ENCODE measurements around the gene FCN1.

DNA sequence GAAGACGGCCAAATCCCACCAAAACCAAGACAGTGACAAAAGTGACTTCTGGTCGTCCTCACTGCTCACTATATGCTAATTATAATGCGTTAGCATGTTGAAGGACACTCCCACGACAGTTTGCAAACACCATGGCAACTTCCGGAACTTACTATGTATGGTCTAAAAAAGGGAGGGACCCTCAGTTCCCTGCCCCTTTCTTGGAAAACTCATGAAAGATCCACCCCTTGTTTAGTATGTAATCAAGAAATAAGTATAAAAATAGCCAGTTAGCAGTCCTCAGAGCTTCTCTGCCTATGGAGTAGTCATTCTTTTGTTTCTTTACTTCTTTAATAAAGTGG lies 27.6 kb downstream of the FCN1 start:
- TF ChIP-seq, protein P1, sequence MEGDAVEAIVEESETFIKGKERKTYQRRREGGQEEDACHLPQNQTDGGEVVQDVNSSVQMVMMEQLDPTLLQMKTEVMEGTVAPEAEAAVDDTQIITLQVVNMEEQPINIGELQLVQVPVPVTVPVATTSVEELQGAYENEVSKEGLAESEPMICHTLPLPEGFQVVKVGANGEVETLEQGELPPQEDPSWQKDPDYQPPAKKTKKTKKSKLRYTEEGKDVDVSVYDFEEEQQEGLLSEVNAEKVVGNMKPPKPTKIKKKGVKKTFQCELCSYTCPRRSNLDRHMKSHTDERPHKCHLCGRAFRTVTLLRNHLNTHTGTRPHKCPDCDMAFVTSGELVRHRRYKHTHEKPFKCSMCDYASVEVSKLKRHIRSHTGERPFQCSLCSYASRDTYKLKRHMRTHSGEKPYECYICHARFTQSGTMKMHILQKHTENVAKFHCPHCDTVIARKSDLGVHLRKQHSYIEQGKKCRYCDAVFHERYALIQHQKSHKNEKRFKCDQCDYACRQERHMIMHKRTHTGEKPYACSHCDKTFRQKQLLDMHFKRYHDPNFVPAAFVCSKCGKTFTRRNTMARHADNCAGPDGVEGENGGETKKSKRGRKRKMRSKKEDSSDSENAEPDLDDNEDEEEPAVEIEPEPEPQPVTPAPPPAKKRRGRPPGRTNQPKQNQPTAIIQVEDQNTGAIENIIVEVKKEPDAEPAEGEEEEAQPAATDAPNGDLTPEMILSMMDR (IDR thresholded peaks at IDR 0.05 in 8 of 11, conservative IDR thresholded peaks at IDR 0.05 in 3 of 11), result no peak
- no peak for TF ChIP-seq POLR2A (IDR thresholded peaks at IDR 0.05)
- no peak for TF ChIP-seq POLR2AphosphoS5 (IDR thresholded peaks at IDR 0.05)

All from spleen (tissue), 7 donors.